KBM-7 (cell line): ENCODE results near the gene L3MBTL4.

ENCODE experiments used
- DNase-seq: peaks from one replicate; pipeline ENCODE4 v3.0.0-alpha.2; 2015
- in situ Hi-C: fragments of 300-500 bp; cut with MboI; formaldehyde crosslinking; loops from 2 replicates; pipeline ENCODE4 v1.14.3; 2020; ENCODE audit warnings: low sequenced_read_pairs, low pct_unique_long_range_greater_than_20kb, mixed read lengths

Gene L3MBTL4

GRCh38 chr18:5914951-5915350 is 499.8 kb downstream of the L3MBTL4 start:
- in situ Hi-C loops = no loop called here
- no peak for DNase-seq

GRCh38 chr18:5914016-5914415 is 500.7 kb downstream of the L3MBTL4 start:
- DNase-seq = no peak
- in situ Hi-C loops = no loop called here

GRCh38 chr18:5912566-5912965 is 502.1 kb downstream of the L3MBTL4 start:
- no peak for DNase-seq
- in situ Hi-C loops = no loop called here

GRCh38 chr18:5909125-5909524 is 505.6 kb downstream of the L3MBTL4 start:
- DNase-seq = no peak
- in situ Hi-C loops = no loop called here
